NCI-H2107 treated with DMSO at 0.1 percent for 48 hours (cell line): Measurements from ENCODE around the gene GRAP.

Source experiments
- DNase-seq: peaks from one replicate; lab custom pipeline; 2025; ENCODE audit not compliant: unreplicated experiment; lab: John Stamatoyannopoulos, UW

The GRAP gene

DNA sequence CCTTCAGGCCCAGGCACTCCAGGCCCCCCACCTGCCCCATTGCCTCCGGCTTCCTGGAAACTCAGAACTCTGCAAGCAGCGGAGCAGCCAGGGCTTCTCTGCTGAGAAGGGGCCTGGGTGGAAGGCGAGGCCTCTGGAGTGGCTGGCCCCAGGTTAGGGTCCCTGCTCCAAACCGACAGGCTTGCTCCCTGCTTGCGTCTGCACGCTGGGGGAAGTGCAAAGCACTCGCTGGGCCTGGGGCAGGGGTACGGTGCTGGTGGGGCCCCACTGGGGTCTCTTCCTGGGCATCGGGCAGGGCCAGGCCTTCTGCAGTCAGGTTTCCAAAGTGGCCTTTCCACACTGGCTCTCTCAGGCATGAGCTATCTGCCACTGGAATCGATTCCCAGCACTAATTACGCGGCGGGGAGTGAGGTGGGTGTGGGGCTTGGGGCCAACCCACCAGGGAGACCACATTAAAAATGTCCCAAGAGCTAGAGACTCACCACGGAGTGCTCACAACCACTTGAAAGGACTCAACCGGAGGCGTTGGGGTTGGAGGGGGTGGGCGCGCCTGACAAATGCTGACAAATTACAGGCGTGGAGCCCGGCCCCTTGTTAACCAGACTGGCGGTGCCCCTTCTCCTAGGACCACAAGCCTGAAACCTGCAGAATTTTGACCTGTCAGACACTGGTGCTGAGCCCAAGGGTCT, 60.1 kb downstream of the GRAP start:
- no peak for DNase-seq

DNA sequence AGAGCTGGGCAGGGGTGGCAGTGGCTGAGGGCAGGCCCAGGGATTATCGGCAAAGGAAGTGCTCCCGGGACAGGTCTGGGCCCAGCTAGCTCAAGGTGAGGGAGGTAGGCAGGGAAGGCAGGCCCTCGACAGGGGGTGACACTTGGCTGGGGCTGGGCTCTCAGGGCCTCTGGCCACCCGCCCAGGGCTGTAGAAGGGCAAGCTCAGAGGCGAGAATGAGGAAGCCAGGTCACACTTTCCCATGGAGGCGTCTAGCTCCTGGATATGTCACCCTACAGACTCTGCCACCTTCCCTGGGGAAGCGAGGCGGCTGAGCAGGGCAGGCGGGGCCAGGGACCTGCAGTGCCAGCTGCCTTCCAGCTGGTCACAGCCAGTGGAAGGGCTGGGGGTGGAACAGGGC, 61.3 kb downstream of the GRAP start:
- DNase-seq: no peak

DNA sequence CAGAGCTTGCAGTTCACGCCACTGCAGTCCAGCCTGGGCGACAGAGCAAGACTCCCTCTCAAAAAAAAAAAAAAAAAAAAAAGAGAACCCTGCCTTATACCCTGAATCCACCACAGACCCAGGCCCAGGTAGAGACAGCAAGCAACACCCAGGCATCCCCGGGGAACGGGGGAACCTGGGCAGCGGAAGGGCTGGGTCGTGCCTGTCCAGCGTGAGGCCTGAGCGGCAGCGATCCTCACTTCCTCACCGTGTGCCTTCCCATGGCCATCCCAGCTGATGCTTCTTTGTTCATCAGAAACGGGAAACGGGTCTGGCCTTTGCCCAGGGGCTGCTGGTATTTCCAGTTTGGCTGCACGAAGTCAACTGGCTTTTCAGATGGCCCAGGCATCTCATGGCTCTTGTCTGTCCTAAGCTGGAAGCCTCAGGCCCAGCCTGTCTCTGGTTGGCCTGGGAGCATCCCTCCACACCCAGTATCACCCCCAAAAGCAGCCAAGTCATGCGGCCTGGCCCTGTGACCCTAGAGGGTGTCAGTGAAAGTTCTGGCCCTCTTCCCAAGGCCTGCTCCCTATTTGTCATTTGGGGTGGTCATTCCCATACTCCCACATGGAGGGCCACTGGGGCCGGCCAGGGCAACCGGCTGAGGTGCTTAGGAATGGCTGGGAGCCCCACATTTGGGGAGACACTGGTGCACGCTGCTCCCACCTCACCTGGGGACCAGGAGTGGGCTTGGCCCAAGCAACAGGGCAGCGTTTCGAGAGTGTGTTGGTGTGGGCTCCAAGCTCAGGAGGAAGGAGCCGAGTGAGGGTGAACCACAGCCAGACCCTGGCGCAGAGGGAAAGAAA, 62.3 kb downstream of the GRAP start:
- no peak for DNase-seq

DNA sequence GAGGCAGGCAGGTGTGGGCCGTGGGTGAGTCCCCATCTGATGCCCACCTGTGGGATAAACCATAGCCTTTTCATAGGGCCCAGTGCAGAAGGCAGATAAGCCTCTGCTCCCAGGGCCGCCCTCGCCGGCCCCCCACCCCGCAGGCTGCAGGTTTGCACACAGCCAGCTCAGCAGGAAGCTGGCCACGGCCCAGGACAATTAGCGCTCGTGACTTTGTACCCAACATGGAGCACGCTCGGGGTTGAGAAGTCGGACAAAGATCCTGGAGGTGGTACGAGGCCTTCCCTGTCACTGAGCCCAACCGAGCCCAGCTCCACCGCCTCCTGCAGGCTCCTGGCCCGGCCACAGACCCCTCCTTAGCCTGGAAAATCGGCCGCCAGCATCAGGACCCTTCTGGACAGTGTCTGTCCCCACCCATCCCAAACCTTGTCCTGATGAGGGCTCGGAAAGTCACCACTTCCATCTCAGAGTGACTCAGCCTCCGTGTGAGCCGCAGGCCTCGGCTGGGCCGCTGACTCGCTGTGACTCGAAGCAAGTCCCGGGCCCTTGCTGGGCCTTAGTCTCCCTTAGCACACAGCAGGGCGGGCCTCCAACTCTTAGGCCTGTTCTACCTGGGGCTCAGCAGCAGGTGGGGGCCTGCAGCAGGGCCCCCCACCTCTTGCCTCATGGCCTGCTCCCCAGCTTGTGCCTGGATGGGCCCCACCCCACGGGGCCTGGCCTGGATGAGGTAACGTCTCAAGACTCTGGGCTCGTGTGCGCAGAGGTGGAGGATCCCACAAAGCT, 64.9 kb downstream of the GRAP start:
- DNase-seq: no peak

DNA sequence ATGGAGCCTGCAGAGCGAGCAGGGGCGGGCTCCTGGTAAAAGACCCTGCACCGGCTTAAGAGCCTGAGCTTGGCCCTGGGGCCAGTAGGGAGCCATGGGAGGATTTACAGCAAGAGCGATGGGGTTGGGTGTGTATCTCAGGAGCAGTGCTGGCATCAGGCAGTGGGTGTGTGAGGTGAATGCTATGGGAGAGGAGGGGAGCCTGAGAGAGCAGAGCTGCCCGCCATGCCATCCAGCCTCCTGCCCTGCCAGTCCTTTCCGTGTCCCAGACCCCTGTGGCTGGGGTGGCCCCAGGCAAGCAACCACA, 65.5 kb downstream of the GRAP start:
- DNase-seq: no peak

DNA sequence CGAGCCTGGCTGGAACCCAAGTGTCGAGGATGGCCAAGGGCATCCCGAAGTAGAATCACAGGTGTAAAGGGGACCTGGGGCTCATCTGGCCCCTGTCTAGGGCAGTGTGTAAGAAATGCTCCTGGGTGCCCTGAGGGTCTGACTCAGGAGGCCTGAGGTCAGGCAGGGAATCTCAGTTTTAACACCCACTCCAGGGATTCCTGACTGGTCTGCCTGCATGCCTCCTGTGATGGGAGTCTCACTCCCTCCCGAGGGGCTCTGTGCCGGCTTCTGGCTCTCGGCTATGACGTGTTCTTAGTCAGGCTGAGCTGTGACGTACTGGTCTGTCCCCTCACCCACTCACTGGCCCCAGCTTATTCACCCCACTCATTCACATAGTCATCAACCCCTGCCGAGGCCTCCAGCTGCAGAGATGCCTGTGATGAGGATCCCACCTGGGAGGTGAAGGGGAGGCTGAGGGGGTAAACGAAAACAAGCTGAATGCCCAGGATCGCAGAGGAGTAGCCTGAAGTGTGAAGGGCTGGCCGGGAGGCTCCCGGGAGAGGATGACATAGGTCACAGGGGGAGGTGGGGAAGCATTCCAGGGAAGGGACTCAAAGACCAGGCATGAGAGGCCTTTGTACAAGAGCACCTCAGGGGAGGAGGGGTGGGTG, 65.9 kb downstream of the GRAP start:
- no peak for DNase-seq

DNA sequence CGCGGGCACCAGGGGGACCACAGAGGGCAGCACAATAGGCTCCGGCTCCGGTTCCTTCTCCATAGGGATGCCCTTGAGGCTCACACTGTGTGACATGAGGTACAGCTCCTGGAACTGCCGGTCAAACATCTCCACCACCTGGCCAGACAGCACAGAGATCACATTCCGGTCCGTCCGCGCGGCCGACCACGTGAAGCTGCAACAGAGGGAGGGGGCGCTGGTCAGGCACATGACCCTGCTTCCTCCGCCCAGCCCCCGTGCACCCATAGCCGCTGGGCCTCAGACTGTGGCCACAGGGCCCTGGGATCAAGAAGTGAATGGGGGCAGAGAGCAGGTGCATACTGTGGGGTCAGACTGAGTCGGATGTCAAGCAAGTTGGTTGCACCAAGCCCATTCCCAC, 68.1 kb downstream of the GRAP start:
- no peak for DNase-seq

DNA sequence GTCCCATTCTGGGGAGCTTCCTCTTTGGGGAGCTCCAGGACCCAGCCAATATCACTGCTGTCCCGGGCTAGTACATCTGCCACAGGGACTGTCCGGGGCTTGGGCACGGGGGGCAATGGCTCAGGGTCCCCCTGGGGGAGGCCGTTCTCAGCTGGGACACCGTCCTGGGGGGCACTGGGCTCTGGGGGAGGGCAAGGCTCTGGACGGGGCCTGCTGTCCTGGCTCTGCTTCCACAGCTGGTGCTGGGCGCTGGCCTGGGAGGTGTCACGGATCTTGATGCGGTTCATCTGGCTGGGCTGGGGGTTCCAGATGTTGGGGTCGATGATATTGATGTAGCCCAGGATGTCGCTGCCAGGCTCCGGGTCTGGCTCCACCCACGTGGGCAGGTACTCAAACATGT, 68.7 kb downstream of the GRAP start:
- no peak for DNase-seq

DNA sequence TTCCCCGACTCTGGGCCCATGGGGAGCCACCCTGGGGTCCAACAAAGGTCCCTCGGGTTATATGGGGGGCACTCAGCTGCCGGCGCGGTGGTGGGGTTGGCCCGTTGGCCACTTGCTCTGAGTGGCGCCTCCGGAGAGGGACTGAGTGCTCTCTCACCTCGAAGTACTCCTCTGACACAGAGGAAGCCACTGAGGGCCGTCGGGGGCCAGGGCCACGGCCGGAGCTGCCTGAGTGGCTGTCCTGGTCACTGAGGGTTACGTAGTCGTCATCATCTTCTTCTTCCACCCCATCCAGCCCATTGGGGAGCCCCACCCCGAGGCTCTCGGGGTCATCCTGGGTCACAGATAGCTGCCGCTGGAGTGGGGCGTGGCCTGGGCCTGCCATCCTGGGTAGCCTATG, 69.1 kb downstream of the GRAP start:
- DNase-seq: no peak

DNA sequence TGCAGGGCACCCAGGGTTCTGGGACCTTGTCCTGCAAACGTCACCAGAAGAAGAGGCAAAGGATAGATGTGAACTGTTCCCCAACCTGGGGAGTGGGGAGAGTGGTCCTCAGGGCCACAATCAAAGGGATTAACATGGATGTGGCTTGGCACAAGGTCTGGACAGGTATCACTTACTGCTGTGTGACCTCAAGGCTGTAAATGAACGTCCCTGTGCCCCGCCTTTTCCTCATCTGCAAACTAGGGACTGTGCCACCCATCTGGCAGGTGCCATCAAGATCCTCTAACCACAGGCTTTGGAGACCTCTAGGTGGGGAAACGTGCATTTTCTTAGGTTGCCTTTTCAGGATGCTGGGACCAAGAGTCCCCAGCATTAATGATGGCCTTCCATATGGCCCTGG, 69.7 kb downstream of the GRAP start:
- no peak for DNase-seq

DNA sequence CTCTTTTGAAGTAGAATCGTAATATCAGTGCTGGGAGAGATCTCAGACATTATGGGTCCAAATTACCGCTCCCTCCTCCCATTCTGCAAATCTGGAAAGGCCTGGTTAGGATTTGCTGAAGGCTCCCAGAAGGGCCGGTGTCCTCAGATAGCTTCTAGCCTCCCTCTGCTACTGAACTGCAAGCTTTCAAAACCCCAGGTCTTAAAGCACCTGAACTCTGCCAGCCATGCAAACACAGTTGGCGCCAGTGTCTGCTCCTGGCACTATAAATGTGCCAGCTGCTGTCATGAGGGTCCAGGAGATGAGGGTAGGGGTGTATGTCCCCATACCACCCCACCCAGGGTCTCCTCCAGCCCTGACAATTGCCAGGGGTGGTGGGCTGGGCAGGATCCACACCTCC, 70.6 kb downstream of the GRAP start:
- DNase-seq: no peak

DNA sequence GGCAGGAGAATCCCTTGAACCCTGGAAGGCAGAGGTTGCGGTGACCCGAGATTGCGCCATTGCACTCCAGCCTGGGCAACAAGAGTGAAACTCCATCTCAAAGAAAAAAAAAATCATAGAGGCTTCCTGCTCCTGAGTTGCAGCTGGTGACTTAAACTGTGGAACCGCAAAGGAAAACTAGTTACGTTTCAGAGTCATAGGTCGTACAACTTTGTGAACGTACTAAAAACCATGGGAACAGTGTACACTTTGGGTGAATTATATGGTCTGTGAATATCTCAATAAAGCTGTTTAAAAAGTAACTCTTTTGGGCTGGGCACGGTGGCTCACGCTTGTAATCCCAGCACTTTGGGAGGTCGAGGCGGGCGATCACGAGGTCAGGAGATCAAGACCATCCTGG, 71.2 kb downstream of the GRAP start:
- no peak for DNase-seq

DNA sequence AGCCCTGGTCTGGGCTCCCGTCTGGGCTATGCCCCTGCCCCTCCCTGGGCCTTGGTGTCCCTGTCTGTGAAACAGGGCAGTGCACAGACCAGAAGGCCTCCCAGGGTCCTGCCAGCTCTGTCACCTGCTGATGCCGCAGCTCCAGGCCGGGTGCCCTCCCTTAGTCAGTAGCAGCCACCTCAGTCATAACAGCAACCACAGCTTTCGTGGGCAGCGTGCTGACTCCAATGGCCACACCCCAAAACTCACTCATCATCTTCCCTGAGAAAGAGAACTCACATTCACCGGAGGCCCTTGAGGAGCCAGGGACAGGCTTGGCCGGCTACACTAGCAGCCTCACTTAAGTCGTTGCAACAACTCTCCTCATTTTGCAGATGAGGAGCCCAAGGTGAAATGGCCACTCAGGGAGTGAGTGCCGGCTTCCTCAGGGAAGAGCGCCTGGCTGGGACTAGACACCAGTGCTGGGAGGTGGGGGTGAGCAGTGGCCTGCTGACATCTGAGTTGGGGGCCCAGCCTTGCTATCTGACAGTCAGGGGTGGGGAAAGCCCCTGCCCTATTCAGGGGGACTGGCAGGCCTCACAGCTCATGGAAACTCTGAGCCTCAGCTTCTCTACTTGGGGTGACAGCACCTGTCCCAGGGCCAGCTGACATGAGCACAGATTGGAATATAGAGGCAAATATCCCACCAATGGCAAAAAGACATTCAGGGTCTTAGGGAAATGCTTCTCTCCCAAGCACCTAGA, 72.2 kb downstream of the GRAP start:
- no peak for DNase-seq

DNA sequence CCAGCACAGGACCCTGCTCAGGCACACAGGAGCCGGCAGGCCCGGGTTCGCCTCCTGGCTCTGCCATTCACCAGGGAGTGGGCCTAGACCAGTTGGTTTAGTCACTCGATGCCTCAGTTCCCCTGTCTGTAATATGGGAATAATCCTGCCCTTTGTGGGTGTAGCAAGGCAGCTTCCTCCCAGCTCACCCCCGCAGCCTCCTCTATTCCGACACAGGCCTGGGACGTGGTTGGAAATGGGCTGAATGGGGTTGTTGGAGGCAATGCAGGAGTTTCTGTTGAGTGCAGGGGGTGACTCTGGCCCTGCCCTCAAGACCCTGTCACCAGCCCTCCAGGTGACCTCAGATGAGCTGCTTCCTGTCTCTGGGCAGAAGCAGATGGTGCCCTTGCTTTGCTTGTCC, 75.0 kb downstream of the GRAP start:
- DNase-seq: no peak
